ENCODE data around the gene AKT2. TPM values are rescaled to one million over a fixed set of nuclear protein-coding genes. Genes with fewer than 3 reads are reported as not detected.

Gene AKT2
- total and polyA plus RNA-seq, 4 donors: 24.8 to 131 (median 89.3) TPM

DNA sequence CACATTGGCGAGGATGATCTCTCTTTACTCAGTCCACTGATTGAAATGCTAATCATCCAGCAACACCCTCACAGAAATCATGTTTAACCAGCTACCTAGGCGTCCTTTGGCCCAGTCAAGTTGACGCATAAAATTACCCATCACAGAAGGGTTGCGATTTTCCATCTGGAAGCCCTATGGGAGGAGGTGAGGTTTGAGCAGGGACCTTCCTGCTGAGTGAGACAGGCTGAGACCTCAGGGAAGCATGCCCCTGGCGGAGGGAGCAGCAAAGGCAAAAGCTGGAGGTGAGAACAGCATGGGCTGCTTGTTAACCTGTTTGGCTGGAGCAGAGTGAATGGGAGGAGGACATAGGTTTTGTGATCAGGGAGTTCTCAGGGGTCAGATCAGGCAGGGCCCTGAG lies 74.3 kb downstream of the AKT2 start:
- H3K36me3 ChIP-seq (ENCODE audit: control insufficient read depth in 1 of 2, insufficient read depth in 2 of 2, low read length in 1 of 2): peaks cover 0 to 2% of the 10 kb centered on the region in 2 donors

DNA sequence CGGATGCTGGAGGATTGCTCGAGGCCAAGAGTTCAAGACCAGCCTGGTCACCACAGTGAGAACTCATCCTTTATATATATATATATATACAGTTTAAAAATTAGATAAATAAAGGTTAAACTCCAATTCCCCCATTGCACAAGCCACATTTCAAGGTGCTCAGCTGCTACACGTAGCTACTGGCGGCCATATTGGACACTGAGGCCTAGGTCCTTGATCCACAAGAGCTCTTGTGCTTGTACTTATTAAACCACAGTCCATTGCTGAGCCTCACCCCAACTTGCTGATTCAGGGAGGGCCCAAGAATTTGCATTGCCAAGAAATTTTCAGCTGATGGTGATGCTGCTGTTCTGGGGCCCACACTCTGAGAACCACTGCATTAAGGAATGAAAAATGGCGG lies 76.5 kb downstream of the AKT2 start:
- H3K9me3 ChIP-seq (ENCODE audit: control insufficient read depth, low read length): no peaks in the 10 kb centered on the region
- intact Hi-C loops (cut with DNase I): no loop called here
- no peaks in the 10 kb centered on the region for H3K27me3 ChIP-seq (ENCODE audit: control insufficient read depth in 1 of 2, insufficient read depth in 2 of 2, low read length in 1 of 2)
- no peaks in the 10 kb centered on the region for H3K4me1 ChIP-seq (ENCODE audit: control insufficient read depth in 1 of 2, insufficient read depth in 2 of 2, low read length in 2 of 2)
- no peak overlapping the region for H3K27ac ChIP-seq (ENCODE audit: low read depth in 1 of 2, low read length in 2 of 2)
- H3K4me3 ChIP-seq (ENCODE audit: low read length in 2 of 2): no peak overlapping the region
- peaks cover 0 to 2% of the 10 kb centered on the region in 2 donors for H3K36me3 ChIP-seq (ENCODE audit: control insufficient read depth in 1 of 2, insufficient read depth in 2 of 2, low read length in 1 of 2)
- ATAC-seq (ENCODE audit: low FRiP score) (no peak), DNase-seq (no peak)
- 97 to 99% methylated on average over 5 of the region's 5 CpGs for WGBS, 2 donors

More for the DNA sequence above, 74.3 kb downstream of the AKT2 start:
- Histone ChIP-seq H3K9me3 (ENCODE audit: control insufficient read depth, low read length) (no peaks in the 10 kb centered on the region), H3K4me3 (ENCODE audit: low read length in 2 of 2) (no peak overlapping the region), H3K4me1 (ENCODE audit: control insufficient read depth in 1 of 2, insufficient read depth in 2 of 2, low read length in 2 of 2) (no peaks in the 10 kb centered on the region), H3K27ac (ENCODE audit: low read depth in 1 of 2, low read length in 2 of 2) (no peak overlapping the region), H3K27me3 (ENCODE audit: control insufficient read depth in 1 of 2, insufficient read depth in 2 of 2, low read length in 1 of 2) (no peaks in the 10 kb centered on the region)
- intact Hi-C loops (cut with DNase I): no loop called here
- WGBS, 2 donors: 86 to 87% methylated on average over 5 of the region's 5 CpGs
- ATAC-seq (ENCODE audit: low FRiP score) (no peak), DNase-seq (no peak)

DNA sequence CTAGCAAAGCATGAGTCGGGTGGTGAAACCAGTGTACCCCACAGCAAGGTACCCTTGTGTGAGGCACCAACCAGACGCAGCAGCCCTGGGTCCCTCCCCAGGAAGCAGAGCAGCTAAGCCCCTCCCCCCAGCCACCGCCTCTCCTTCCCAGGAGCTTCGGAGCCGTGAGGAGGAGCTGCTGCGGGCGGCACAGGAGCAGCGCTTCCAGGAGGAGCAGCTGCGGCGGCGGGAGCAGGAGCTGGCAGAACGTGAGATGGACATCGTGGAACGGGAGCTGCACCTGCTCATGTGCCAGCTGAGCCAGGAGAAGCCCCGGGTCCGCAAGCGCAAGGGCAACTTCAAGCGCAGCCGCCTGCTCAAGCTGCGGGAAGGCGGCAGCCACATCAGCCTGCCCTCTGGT lies 79.4 kb downstream of the AKT2 start:
- H3K36me3 ChIP-seq (ENCODE audit: control insufficient read depth in 1 of 2, insufficient read depth in 2 of 2, low read length in 1 of 2): no peaks in the 10 kb centered on the region
- 96 to 97% methylated on average over 16 to 21 of the region's 21 CpGs for WGBS, 2 donors
- DNase-seq (no peak), ATAC-seq (ENCODE audit: low FRiP score) (no peak)
- no peaks in the 10 kb centered on the region for H3K27me3 ChIP-seq (ENCODE audit: control insufficient read depth in 1 of 2, insufficient read depth in 2 of 2, low read length in 1 of 2)
- H3K4me1 ChIP-seq (ENCODE audit: control insufficient read depth in 1 of 2, insufficient read depth in 2 of 2, low read length in 2 of 2): no peaks in the 10 kb centered on the region
- H3K4me3 ChIP-seq (ENCODE audit: low read length in 2 of 2): no peak overlapping the region
- no peaks in the 10 kb centered on the region for H3K9me3 ChIP-seq (ENCODE audit: control insufficient read depth, low read length)
- no peak overlapping the region for H3K27ac ChIP-seq (ENCODE audit: low read depth in 1 of 2, low read length in 2 of 2)
- intact Hi-C loops (cut with DNase I): no loop called here

DNA sequence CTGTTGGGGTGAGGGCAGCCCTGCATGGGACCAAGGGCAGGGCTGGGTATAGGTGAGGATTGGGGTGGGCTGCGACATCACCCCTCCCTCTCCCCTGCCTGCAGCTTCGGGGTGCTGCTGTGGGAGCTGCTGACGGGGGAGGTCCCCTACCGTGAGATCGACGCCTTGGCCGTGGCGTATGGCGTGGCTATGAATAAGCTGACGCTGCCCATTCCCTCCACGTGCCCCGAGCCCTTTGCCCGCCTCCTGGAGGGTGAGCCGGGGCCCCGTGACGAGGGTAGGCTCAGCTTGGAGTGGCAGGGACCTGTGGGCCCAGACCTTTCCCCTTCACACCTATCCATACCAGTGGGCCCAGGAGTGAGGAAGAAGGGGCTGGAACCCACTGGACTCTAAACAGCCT lies 80.8 kb downstream of the AKT2 start:
- intact Hi-C loops (cut with DNase I): no loop called here
- Histone ChIP-seq H3K9me3 (ENCODE audit: control insufficient read depth, low read length) (no peaks in the 10 kb centered on the region), H3K4me1 (ENCODE audit: control insufficient read depth in 1 of 2, insufficient read depth in 2 of 2, low read length in 2 of 2) (no peaks in the 10 kb centered on the region), H3K36me3 (ENCODE audit: control insufficient read depth in 1 of 2, insufficient read depth in 2 of 2, low read length in 1 of 2) (no peaks in the 10 kb centered on the region), H3K4me3 (ENCODE audit: low read length in 2 of 2) (no peak overlapping the region), H3K27me3 (ENCODE audit: control insufficient read depth in 1 of 2, insufficient read depth in 2 of 2, low read length in 1 of 2) (no peaks in the 10 kb centered on the region), H3K27ac (ENCODE audit: low read depth in 1 of 2, low read length in 2 of 2) (no peak overlapping the region)
- DNase-seq (no peak), ATAC-seq (ENCODE audit: low FRiP score) (peak; percentile 62)
- WGBS, 2 donors: 95 to 97% methylated on average over 15 to 16 of the region's 16 CpGs

DNA sequence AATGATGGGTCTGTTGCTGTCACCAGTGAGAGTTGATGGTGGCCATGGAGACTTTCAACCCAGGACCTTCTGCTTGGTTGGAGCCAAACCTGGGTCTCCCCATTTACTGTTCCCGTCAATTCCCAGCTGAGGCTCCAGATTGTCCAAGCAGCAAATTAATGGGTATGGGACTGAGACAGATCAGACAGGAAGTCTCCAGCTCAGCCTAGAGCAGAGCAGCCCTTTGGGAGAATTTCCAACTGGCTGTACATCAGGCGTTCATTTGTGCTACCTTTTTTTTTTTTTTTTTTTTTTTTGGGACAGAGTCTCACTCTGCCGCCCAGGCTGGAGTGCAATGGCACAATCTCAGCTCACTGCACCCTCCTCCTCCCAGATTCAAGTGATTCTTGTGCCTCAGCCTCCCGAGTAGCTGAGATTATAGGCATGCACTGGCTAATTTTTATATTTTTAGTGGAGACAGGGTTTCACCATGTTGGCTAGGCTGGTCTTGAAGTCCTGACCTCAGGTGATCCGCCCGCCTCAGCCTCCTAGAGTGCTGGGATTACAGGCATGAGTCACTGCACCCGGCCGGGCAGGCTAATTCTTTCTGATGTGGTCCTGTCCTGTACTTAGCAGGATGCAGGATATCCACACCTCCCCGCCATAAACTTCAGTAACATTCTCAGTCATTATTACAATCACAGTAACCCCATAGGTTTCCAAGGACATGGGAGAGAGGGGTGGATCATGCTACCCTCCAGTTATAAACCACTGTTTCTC lies 84.6 kb downstream of the AKT2 start:
- no peaks in the 10 kb centered on the region for H3K4me1 ChIP-seq (ENCODE audit: control insufficient read depth in 1 of 2, insufficient read depth in 2 of 2, low read length in 2 of 2)
- ATAC-seq (ENCODE audit: low FRiP score): no peak
- WGBS, 2 donors: 72 to 83% methylated on average over 8 to 9 of the region's 9 CpGs
- DNase-seq: no peak
- no peak overlapping the region for H3K4me3 ChIP-seq (ENCODE audit: low read length in 2 of 2)
- H3K36me3 ChIP-seq (ENCODE audit: control insufficient read depth in 1 of 2, insufficient read depth in 2 of 2, low read length in 1 of 2): no peaks in the 10 kb centered on the region
- H3K27me3 ChIP-seq (ENCODE audit: control insufficient read depth in 1 of 2, insufficient read depth in 2 of 2, low read length in 1 of 2): no peaks in the 10 kb centered on the region
- no peak overlapping the region for H3K27ac ChIP-seq (ENCODE audit: low read depth in 1 of 2, low read length in 2 of 2)
- H3K9me3 ChIP-seq (ENCODE audit: control insufficient read depth, low read length): no peaks in the 10 kb centered on the region
- intact Hi-C loops (cut with DNase I): no loop called here

DNA sequence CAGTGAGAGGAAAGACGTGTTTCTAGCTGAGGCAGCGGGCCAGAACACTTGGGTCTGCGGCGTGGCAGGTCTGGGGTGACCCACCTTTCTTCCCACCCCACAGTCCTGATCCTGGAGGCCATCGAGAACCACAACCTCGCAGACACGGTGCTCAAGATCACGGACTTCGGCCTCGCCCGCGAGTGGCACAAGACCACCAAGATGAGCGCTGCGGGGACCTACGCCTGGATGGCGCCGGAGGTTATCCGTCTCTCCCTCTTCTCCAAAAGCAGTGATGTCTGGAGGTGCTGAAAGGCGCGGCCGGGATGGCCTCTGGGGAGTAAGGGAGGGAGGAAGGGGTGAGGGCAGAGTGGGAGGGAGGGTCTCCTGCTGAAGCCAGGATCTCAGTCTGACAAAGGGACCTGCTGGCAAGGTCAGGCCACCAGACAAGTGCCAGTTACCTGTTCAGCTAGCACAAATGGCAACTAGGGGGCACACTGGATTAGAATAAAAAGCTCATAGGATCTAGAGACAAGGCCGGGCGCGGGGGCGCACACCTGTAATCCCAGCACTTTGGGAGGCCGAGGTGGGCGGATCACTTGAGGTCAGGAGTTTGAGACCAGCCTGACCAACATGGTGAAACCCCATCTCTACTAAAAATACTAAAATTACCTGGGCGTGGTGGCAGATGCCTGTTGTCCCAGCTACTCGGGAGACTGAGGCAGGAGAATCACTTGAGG lies 86.7 kb downstream of the AKT2 start:
- Histone ChIP-seq H3K27me3 (ENCODE audit: control insufficient read depth in 1 of 2, insufficient read depth in 2 of 2, low read length in 1 of 2) (no peaks in the 10 kb centered on the region), H3K4me3 (ENCODE audit: low read length in 2 of 2) (no peak overlapping the region), H3K36me3 (ENCODE audit: control insufficient read depth in 1 of 2, insufficient read depth in 2 of 2, low read length in 1 of 2) (no peaks in the 10 kb centered on the region), H3K27ac (ENCODE audit: low read depth in 1 of 2, low read length in 2 of 2) (no peak overlapping the region), H3K9me3 (ENCODE audit: control insufficient read depth, low read length) (no peaks in the 10 kb centered on the region), H3K4me1 (ENCODE audit: control insufficient read depth in 1 of 2, insufficient read depth in 2 of 2, low read length in 2 of 2) (no peaks in the 10 kb centered on the region)
- 96 to 97% methylated on average over 29 of the region's 29 CpGs for WGBS, 2 donors
- ATAC-seq (ENCODE audit: low FRiP score) (no peak), DNase-seq (no peak)
- intact Hi-C loops (cut with DNase I): no loop called here

DNA sequence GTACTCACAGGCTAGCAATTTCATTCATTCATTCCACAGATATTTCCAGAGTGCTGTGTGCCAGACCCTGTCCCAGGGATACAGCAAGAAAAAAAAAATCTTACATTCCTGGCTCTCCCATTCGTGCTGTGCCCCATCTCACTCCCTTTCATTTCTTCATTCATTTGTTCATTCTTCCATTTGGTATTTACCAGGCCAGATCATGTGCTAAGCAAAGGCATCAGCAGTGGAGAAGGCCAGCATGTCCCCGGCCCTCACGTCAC lies 91.6 kb downstream of the AKT2 start:
- DNase-seq (no peak), ATAC-seq (ENCODE audit: low FRiP score) (no peak)
- WGBS, 2 donors: 61 to 62% methylated on average over 3 of the region's 3 CpGs
- intact Hi-C loops (cut with DNase I): no loop called here
- H3K27ac ChIP-seq (ENCODE audit: low read depth in 1 of 2, low read length in 2 of 2): no peak overlapping the region
- no peaks in the 10 kb centered on the region for H3K4me1 ChIP-seq (ENCODE audit: control insufficient read depth in 1 of 2, insufficient read depth in 2 of 2, low read length in 2 of 2)
- H3K4me3 ChIP-seq (ENCODE audit: low read length in 2 of 2): no peak overlapping the region
- no peaks in the 10 kb centered on the region for H3K9me3 ChIP-seq (ENCODE audit: control insufficient read depth, low read length)
- H3K27me3 ChIP-seq (ENCODE audit: control insufficient read depth in 1 of 2, insufficient read depth in 2 of 2, low read length in 1 of 2): no peaks in the 10 kb centered on the region
- no peaks in the 10 kb centered on the region for H3K36me3 ChIP-seq (ENCODE audit: control insufficient read depth in 1 of 2, insufficient read depth in 2 of 2, low read length in 1 of 2)

DNA sequence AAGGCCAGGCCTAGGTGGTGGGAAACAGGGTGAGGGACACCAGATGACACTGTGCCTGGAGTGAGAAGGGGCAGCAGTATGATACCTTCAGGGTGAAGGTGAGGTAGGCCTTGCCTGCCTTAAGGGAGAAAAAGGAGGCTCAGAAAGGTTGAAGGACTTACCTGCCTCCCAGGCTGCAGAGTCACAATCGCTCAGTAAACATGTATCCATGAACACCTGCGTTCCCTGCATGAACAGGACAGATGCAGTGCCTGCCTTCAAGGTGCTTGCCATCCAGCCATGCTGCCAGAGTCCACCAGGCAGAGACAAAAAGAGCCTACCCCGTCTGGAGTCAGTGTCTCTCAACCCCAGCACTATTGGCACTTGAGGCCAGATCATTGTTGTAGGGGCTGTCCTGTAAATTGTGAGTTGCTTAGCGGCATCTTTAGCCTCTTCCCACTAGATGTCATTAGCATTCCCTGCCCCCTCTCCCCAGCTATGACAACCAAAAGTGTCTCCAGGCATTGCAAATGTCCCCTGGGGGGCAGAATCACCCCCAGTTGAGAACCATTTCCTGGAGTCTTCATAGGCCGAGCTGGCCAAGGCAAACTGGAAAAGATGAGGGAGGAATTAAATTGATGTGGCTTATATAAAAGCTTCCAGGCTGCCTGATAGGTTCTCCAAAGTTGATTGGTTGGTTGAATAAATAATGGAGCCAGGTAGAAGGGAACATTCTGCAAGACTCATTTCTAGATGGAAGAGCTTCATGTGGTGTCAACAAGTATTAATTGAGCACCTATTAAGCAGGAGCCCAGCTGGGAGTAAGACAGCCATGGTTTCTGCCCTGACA lies 92.2 kb downstream of the AKT2 start:
- Histone ChIP-seq H3K27ac (ENCODE audit: low read depth in 1 of 2, low read length in 2 of 2) (no peak overlapping the region), H3K27me3 (ENCODE audit: control insufficient read depth in 1 of 2, insufficient read depth in 2 of 2, low read length in 1 of 2) (no peaks in the 10 kb centered on the region), H3K36me3 (ENCODE audit: control insufficient read depth in 1 of 2, insufficient read depth in 2 of 2, low read length in 1 of 2) (no peaks in the 10 kb centered on the region), H3K9me3 (ENCODE audit: control insufficient read depth, low read length) (no peaks in the 10 kb centered on the region), H3K4me3 (ENCODE audit: low read length in 2 of 2) (no peak overlapping the region), H3K4me1 (ENCODE audit: control insufficient read depth in 1 of 2, insufficient read depth in 2 of 2, low read length in 2 of 2) (no peaks in the 10 kb centered on the region)
- DNase-seq: no peak
- ATAC-seq (ENCODE audit: low FRiP score): no peak
- intact Hi-C loops (cut with DNase I): no loop called here
- WGBS, 2 donors: 85 to 86% methylated on average over 5 of the region's 5 CpGs

Measured in aorta (tissue), 5 donors.